Measurements from ENCODE around the gene ULK4. TPM values are rescaled to one million over a fixed set of nuclear protein-coding genes. Genes with fewer than 3 reads are reported as not detected.

Gene ULK4
- total and polyA plus RNA-seq, 9 of the 15 experiments (the other 6 are each of a cell fraction or from before 2014, with no cell fraction given) = 3.0 to 5.9 (median 3.5) TPM

DNA sequence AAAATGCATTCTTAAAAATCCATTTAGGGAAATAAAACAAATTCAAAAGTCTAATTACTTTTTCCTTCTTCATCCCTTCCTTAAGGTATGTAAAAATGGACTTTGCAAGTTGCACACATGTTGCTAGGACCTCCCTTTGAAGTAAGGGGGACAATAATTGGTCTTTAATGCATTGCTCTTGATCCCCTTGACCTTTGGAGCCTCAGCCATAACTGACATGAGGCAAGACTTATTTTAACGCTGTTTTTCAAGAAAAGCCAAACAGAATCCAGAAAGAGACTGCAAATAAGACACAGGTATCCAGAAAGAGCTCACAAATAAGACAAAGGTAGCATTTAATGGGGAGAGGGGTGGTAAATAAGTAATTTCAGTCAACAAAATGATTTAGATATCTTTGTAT, 301.4 kb downstream of the ULK4 start (continued):
- TF ChIP-seq SIN3A (IDR thresholded peaks at IDR 0.05; ENCODE audit: borderline replicate concordance in 2 of 2, control insufficient read depth in 1 of 2, low read depth in 2 of 2, low read length in 2 of 2) (no peak), NCOR1 (IDR thresholded peaks at IDR 0.05) (no peak), ZNF695 (CRISPR knock-in tag; IDR thresholded peaks at IDR 0.05) (no peak), CHD2 (IDR thresholded peaks at IDR 0.05; ENCODE audit: low read depth, low read length) (no peak), HDAC2 (IDR thresholded peaks at IDR 0.05) (no peak), ZNF583 (CRISPR knock-in tag; IDR thresholded peaks at IDR 0.05) (no peak), ZNF24 (IDR thresholded peaks at IDR 0.05) (no peak)

GRCh38 chr3:41653571-41654239, 308.2 kb downstream of the ULK4 start:
- POLR2A ChIA-PET = no interaction called here
- Histone ChIP-seq H3K9me3 (replicated peaks; ENCODE audit: control insufficient read depth, insufficient read depth, low read depth, low read length) (no peaks in the 10 kb centered on the region), H3K79me2 (ENCODE audit: control insufficient read depth, insufficient read depth, low read length) (no peaks in the 10 kb centered on the region), H3K36me3 (ENCODE audit: control insufficient read depth, insufficient read depth, low read length) (no peaks in the 10 kb centered on the region), H3K4me2 (ENCODE audit: insufficient read depth, low read length) (no peak overlapping the region), H3K4me3 (no peak overlapping the region), H3K27me3 (ENCODE audit: control insufficient read depth in 2 of 2, insufficient read depth in 2 of 2, low read length in 2 of 2) (peaks cover 0 to 15% of the 10 kb centered on the region in 2 experiments; a peak in 2 of 5 replicates), H3K27ac (ENCODE audit: extremely low read depth, low read depth, low read length) (no peak overlapping the region), H3K9ac (ENCODE audit: insufficient read depth in 1 of 2, low read depth in 2 of 2, low read length in 2 of 2) (no peak overlapping the region), H4K20me1 (replicated peaks; ENCODE audit: control insufficient read depth, insufficient read depth, low read length) (no peaks in the 10 kb centered on the region), H3K4me1 (replicated peaks in 1 of 2; ENCODE audit: control insufficient read depth in 2 of 2, insufficient read depth in 2 of 2, low read length in 2 of 2) (peaks cover 0 to 5% of the 10 kb centered on the region in 2 experiments; a peak in 2 of 5 replicates), H3K9me1 (ENCODE audit: control insufficient read depth, insufficient read depth, low read length) (no peaks in the 10 kb centered on the region), H2AFZ (ENCODE audit: low read depth, low read length) (no peak overlapping the region)
- in situ Hi-C loops (cut with MboI) (no loop called here), intact Hi-C loops (cut with micrococcal nuclease) (no loop called here)
- ATAC-seq (no peak), DNase-seq (ENCODE audit: extremely low read depth in 1 of 4, low spot score in 3 of 4) (no peak), FAIRE-seq (no peak)
- CTCF ChIA-PET (ENCODE audit: low intra/inter-chr PET ratio) = interaction anchor here (0.6 kb wide), 1 partner anchor 87 kb away, joined by 3 read pairs; no protein-coding TSS in a partner anchor
- WGBS (ENCODE audit: insufficient coverage, low coverage, missing lambda C conversion rate) = 2% methylated on average over 2 of the region's 2 CpGs
- TF ChIP-seq ZNF41 (CRISPR knock-in tag; conservative IDR thresholded peaks at IDR 0.05) (no peak), DPF2 (IDR thresholded peaks at IDR 0.05) (no peak)
- no TSS peak for BruUV-seq (replicated peaks)

Data from K562 (cell line).